Fibroblast of lung (primary cell): ENCODE measurements around the gene ABCC5. TPM values are rescaled to one million over a fixed set of nuclear protein-coding genes. Genes with fewer than 3 reads are reported as not detected.

Experiments used
- DNase-seq, 2 donors: peaks; one replicate each; pipeline versions ENCODE4 v3.0.0 to v3.0.0-alpha.2; 2010; ENCODE audit warnings: low read depth in 2 of 2
- H2AFZ ChIP-seq: 2 replicates; pipeline ENCODE4 v1.5.1; 2012; ENCODE audit warnings: low read length, control low read depth, inconsistent platforms
- H3K27ac ChIP-seq: 2 replicates; pipeline ENCODE4 v1.5.1; 2011; ENCODE audit warnings: low read length, control low read depth; ENCODE audit not compliant: insufficient read depth
- H3K27me3 ChIP-seq: 2 replicates; pipeline ENCODE4 v1.5.1; 2011; ENCODE audit warnings: mild to moderate bottlenecking, low read length; ENCODE audit not compliant: control insufficient read depth, insufficient read depth
- H3K36me3 ChIP-seq: 2 replicates; pipeline ENCODE4 v1.5.1; 2011; ENCODE audit warnings: low read length; ENCODE audit not compliant: control insufficient read depth, insufficient read depth
- H3K4me1 ChIP-seq: 2 replicates; pipeline ENCODE4 v1.5.1; 2011; ENCODE audit warnings: low read length; ENCODE audit not compliant: control insufficient read depth, insufficient read depth; ENCODE audit errors: extremely low read depth
- H3K4me2 ChIP-seq: 2 replicates; pipeline ENCODE4 v1.5.1; 2011; ENCODE audit warnings: low read length, control low read depth; ENCODE audit not compliant: insufficient read depth; ENCODE audit errors: extremely low read depth
- H3K4me3 ChIP-seq, 4 experiments: fragments of 200-600 bp in 1 of 4; sonication (generic) in 1 of 4; replicated peaks in 1 of 4; 2 replicates each; pipeline ENCODE4 v1.5.1; 2011 to 2016; ENCODE audit warnings: low read length in 4 of 4, low read depth in 3 of 4, mild to moderate bottlenecking in 3 of 4, control low read depth in 2 of 4, inconsistent platforms in 1 of 4, mixed read lengths in 1 of 4; ENCODE audit not compliant: insufficient read depth in 1 of 4; ENCODE audit errors: control extremely low read depth in 1 of 4
- H3K79me2 ChIP-seq: 2 replicates; pipeline ENCODE4 v1.5.1; 2012; ENCODE audit warnings: mild to moderate bottlenecking, low read length, inconsistent platforms; ENCODE audit not compliant: control insufficient read depth, insufficient read depth
- H3K9ac ChIP-seq: 2 replicates; pipeline ENCODE4 v1.5.1; 2011; ENCODE audit warnings: mild to moderate bottlenecking, low read length, control low read depth; ENCODE audit not compliant: insufficient read depth
- H3K9me3 ChIP-seq: 2 replicates; pipeline ENCODE4 v1.5.1; 2012; ENCODE audit warnings: low read depth, low read length; ENCODE audit not compliant: control insufficient read depth, insufficient read depth
- H4K20me1 ChIP-seq: 2 replicates; pipeline ENCODE4 v1.5.1; 2011; ENCODE audit warnings: low read length; ENCODE audit not compliant: control insufficient read depth, insufficient read depth; ENCODE audit errors: extremely low read depth
- EZH2 ChIP-seq: IDR thresholded peaks from 2 replicates; pipeline ENCODE4 v1.5.1; 2012; ENCODE audit warnings: low read length, control low read depth, mild to moderate bottlenecking; ENCODE audit errors: missing control alignments
- polyA plus RNA-seq, 2 donors: library from polyadenylated mRNA; depleted of rRNA in 1 of 2; stranded (reverse) in 1 of 2; unstranded in 1 of 2; fragments of >200 nt; gene quantifications; 2 replicates each; pipeline ENCODE4 v1.2.1, GENCODE V29; 2011 to 2012; ENCODE audit warnings: missing spikeins in 1 of 2
- total RNA-seq: library from RNA; depleted of rRNA; stranded (reverse); fragments of >200 nt; gene quantifications from 2 replicates; pipeline ENCODE4 v1.2.1, GENCODE V29; 2014
- TF ChIP-seq, protein P1 (sequence below), 2 donors: IDR thresholded peaks in 1 of 2; conservative IDR thresholded peaks in 1 of 2; 1 replicate in 1 of 2; 2 replicates in 1 of 2; pipeline ENCODE4 v1.5.1; 2011 to 2012; ENCODE audit warnings: low read length in 2 of 2, control low read depth in 1 of 2, inconsistent platforms in 1 of 2, low read depth in 1 of 2, mild to moderate bottlenecking in 1 of 2

ABCC5 gene
- total and polyA plus RNA-seq, 2 donors (not counting 1 experiment from before 2014, with no cell fraction given), result 13.2 to 18.8 TPM

DNA sequence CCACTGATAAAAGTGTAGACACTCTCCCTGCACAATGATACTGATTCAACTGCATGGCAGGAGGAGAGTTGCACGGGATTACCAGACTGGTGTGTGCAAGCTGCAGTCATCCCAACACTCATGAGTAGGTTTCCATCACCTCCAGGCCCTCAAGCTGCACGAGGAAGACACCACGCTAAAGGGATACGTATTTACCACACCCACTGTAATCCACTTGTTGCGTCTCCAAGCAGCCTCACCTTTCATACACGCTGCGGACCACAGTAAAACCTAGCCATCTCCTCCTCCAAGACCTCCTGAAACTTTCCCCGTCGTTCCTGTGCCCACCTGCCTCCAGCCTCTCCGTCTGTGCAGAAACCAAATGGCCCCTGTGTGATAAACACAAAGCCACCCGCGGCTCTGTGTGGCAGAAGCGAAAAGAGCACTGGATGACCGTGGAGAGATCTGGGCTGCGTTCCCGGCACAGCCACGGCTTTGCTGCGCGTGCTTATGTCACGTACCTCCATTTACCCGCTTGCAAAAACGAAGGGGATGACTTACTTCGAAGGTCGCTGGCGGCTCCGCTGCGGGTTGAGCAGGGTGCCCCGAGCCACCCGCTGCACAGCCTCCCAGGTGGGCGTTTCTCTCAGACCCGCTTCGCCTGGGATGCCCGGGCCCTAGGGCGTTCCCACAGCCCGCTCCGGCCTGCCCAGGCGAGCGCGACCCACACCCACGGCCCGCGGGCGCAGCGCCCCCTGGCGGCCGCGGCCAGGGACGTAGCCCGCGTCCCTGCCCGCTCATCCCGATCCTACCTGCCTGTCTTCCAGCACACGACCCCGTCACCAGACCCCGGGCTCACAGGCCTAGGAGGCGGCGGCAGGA lies 643 bp downstream of the ABCC5 start:
- H3K27me3 ChIP-seq, result no peaks in the 10 kb centered on the region
- peak overlapping the region; percentile 98 for H2AFZ ChIP-seq
- no peaks in the 10 kb centered on the region for H3K36me3 ChIP-seq
- peak overlapping the region; percentile 91 to 100 (median 98) for H3K4me3 ChIP-seq
- H3K4me2 ChIP-seq, result peak overlapping the region; percentile 73
- no peak overlapping the region for H3K27ac ChIP-seq
- no peak for TF ChIP-seq EZH2
- TF ChIP-seq, protein P1, sequence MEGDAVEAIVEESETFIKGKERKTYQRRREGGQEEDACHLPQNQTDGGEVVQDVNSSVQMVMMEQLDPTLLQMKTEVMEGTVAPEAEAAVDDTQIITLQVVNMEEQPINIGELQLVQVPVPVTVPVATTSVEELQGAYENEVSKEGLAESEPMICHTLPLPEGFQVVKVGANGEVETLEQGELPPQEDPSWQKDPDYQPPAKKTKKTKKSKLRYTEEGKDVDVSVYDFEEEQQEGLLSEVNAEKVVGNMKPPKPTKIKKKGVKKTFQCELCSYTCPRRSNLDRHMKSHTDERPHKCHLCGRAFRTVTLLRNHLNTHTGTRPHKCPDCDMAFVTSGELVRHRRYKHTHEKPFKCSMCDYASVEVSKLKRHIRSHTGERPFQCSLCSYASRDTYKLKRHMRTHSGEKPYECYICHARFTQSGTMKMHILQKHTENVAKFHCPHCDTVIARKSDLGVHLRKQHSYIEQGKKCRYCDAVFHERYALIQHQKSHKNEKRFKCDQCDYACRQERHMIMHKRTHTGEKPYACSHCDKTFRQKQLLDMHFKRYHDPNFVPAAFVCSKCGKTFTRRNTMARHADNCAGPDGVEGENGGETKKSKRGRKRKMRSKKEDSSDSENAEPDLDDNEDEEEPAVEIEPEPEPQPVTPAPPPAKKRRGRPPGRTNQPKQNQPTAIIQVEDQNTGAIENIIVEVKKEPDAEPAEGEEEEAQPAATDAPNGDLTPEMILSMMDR (conservative IDR thresholded peaks at IDR 0.05 in 1 of 2, IDR thresholded peaks at IDR 0.05 in 1 of 2; ENCODE audit: low read depth in 1 of 2, low read length in 2 of 2), result peak; percentile 46 to 74
- no peaks in the 10 kb centered on the region for H3K4me1 ChIP-seq
- DNase-seq, result peak; percentile 32 to 47
- H4K20me1 ChIP-seq, result no peaks in the 10 kb centered on the region
- peak overlapping the region; percentile 70 for H3K9ac ChIP-seq
- H3K79me2 ChIP-seq, result peaks cover 7% of the 10 kb centered on the region
- H3K9me3 ChIP-seq, result no peaks in the 10 kb centered on the region

DNA sequence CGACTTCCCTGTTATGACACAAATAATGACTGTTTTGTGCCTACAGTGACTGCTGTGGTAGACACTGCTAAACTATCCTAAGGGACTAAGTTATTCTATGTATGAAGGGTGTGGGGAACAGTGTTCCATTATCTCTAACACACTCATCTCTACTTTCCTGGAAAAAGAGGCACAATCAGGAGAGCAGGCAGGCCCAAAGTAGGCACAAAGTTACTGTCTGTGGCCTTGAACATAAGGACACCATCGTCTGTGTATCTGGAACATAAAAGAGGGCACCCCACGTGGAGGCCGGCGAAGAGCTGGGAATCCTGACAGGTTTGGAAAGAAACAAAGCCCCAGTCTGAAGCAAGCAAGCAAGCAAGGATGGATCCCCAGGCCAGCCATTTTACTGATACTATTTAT lies 1.5 kb downstream of the ABCC5 start:
- Histone ChIP-seq H3K4me1 (no peaks in the 10 kb centered on the region), H2AFZ (no peak overlapping the region), H3K9me3 (no peaks in the 10 kb centered on the region), H3K4me2 (no peak overlapping the region), H4K20me1 (no peaks in the 10 kb centered on the region), H3K36me3 (no peaks in the 10 kb centered on the region), H3K9ac (no peak overlapping the region), H3K79me2 (peaks cover 7% of the 10 kb centered on the region), H3K27ac (no peak overlapping the region), H3K27me3 (no peaks in the 10 kb centered on the region), H3K4me3 (peak overlapping the region in 2 of 4 experiments; percentile 6 to 100)
- no peak for DNase-seq
- TF ChIP-seq EZH2, result no peak
- TF ChIP-seq, protein P1 (conservative IDR thresholded peaks at IDR 0.05 in 1 of 2, IDR thresholded peaks at IDR 0.05 in 1 of 2; ENCODE audit: low read depth in 1 of 2, low read length in 2 of 2), result no peak

GRCh38 chr3:184015381-184016019 lies 2.2 kb downstream of the ABCC5 start:
- peak in 1 of 2 donors; percentile 40 for DNase-seq
- no peaks in the 10 kb centered on the region for H3K27me3 ChIP-seq
- TF ChIP-seq, protein P1 (conservative IDR thresholded peaks at IDR 0.05 in 1 of 2, IDR thresholded peaks at IDR 0.05 in 1 of 2; ENCODE audit: low read depth in 1 of 2, low read length in 2 of 2), result no peak
- TF ChIP-seq EZH2, result no peak
- H4K20me1 ChIP-seq, result no peaks in the 10 kb centered on the region
- no peaks in the 10 kb centered on the region for H3K9me3 ChIP-seq
- no peak overlapping the region for H2AFZ ChIP-seq
- H3K9ac ChIP-seq, result no peak overlapping the region
- no peak overlapping the region for H3K27ac ChIP-seq
- no peaks in the 10 kb centered on the region for H3K36me3 ChIP-seq
- peaks cover 7% of the 10 kb centered on the region for H3K79me2 ChIP-seq
- no peaks in the 10 kb centered on the region for H3K4me1 ChIP-seq
- peak overlapping the region; percentile 16 for H3K4me2 ChIP-seq
- peak overlapping the region in 1 of 4 experiments; percentile 6 for H3K4me3 ChIP-seq
